ENCODE results near the gene TSPO. TPM values are rescaled to one million over a fixed set of nuclear protein-coding genes. Genes with fewer than 3 reads are reported as not detected.

The TSPO gene
- total RNA-seq, 1 experiment from 2014 or later, result 44.6 TPM

DNA sequence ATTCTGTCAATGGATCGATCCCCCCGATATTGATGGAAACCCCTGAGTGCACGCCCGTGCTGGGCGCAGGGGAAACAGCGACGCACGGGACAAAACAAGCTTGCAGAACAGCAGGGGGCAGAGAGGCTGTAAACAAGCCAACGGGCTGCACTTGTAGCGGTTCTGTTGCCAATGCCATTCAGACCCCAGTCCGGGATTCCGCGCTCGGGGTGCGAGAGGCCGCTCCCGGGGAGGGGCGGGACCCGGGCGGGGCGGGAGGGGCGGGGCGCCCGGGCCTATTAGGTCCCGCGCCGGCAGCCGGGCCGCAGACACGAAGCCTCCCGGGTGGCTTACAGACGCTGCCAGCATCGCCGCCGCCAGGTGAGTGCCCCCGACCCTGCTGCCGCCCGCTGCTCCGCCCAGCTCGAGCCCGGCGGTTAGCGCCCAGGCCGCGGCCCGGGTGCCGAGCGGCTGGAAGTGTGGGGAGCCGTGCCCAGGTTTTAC is 40.9 kb upstream of the TSPO start, which contains the start of gene BIK:
BIK (plus strand) TSS at position 307 of the 483 bp plus-strand sequence. CDS start 13,273 bp downstream, outside the sequence.
- intact Hi-C loops (cut with micrococcal nuclease; ENCODE audit: unreplicated experiment), result no loop called here

DNA sequence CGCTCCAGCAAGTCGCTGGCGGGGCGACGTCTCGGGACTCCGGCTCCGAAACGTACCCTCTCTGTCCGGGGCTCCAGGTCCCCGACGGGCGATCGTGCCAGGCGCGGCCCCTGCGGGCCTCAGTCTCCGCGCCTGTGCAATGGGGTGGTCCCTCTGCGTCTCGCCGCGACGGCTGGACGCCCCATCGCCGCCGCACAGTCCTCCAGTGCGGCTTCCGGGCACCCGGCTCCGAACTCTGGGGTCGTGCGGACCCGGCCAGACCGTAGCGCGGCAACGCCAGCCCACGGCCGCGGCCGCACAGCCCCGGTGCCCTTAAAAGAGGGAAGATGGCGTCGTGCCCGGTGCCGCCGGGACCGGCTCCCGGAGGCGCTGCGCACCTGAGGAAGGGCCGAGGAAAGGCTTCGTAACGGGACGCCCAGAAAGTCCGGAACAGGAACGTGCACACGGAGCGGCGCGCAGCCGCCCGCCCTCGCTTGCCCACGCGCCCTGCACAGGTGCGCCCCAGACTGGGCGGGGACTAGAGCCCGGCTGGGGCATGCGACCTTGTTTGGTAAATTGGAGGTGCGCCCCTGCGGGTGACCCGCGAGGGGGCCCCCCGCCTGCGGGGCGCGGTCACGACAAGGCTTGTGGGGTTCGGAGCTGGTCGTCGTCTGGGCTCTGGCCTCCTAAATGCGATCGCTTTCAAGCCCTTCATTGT is 40.3 kb upstream of the TSPO start:
- no peaks in the 10 kb centered on the region for H3K27me3 ChIP-seq (replicated peaks; ENCODE audit: control insufficient read depth, insufficient read depth, low read length)
- intact Hi-C loops (cut with micrococcal nuclease; ENCODE audit: unreplicated experiment), result no loop called here
- H3K9me3 ChIP-seq, result no peaks in the 10 kb centered on the region
- no peaks in the 10 kb centered on the region for H3K36me3 ChIP-seq (ENCODE audit: control insufficient read depth, insufficient read depth, low read length)
- Mint-ChIP-seq H3K9me3 (ENCODE audit: unreplicated experiment) (no peaks in the 10 kb centered on the region), H3K36me3 (ENCODE audit: insufficient read depth, unreplicated experiment) (peaks cover 17% of the 10 kb centered on the region), H3K4me3 (ENCODE audit: unreplicated experiment) (peak overlapping the region; percentile 76), H3K4me1 (ENCODE audit: low read depth, unreplicated experiment) (peaks cover 7% of the 10 kb centered on the region), H3K27ac (ENCODE audit: unreplicated experiment) (no peak overlapping the region), H3K27me3 (ENCODE audit: insufficient read depth, unreplicated experiment) (no peaks in the 10 kb centered on the region)
- POLR2A ChIA-PET, result interaction anchor here (0.6 to 0.7 kb wide), 2 partner anchors 14 to 1164 kb away, joined by 3 to 5 read pairs; partner anchors contain the start of gene CENPM
- DNase-seq, result peak in 1 of 2 experiments; percentile 48
- BruUV-seq (replicated peaks), result no TSS peak
- CTCF ChIA-PET, result interaction anchor here (0.6 to 1.6 kb wide), 3 partner anchors 21 to 121 kb away, joined by 3 to 4 read pairs (median 4); no protein-coding TSS in a partner anchor
- TF ChIP-seq, protein P1, sequence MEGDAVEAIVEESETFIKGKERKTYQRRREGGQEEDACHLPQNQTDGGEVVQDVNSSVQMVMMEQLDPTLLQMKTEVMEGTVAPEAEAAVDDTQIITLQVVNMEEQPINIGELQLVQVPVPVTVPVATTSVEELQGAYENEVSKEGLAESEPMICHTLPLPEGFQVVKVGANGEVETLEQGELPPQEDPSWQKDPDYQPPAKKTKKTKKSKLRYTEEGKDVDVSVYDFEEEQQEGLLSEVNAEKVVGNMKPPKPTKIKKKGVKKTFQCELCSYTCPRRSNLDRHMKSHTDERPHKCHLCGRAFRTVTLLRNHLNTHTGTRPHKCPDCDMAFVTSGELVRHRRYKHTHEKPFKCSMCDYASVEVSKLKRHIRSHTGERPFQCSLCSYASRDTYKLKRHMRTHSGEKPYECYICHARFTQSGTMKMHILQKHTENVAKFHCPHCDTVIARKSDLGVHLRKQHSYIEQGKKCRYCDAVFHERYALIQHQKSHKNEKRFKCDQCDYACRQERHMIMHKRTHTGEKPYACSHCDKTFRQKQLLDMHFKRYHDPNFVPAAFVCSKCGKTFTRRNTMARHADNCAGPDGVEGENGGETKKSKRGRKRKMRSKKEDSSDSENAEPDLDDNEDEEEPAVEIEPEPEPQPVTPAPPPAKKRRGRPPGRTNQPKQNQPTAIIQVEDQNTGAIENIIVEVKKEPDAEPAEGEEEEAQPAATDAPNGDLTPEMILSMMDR (IDR thresholded peaks at IDR 0.05; ENCODE audit: insufficient read depth in 1 of 2, low read depth in 1 of 2, low read length in 1 of 2, severe bottlenecking in 1 of 2, unreplicated experiment in 1 of 2), result no peak
- peaks cover 3% of the 10 kb centered on the region for H3K4me1 ChIP-seq
- H3K4me3 ChIP-seq (ENCODE audit: low read depth, low read length), result peak overlapping the region; percentile 87

More for the DNA sequence above, 40.9 kb upstream of the TSPO start, which contains the start of gene BIK:
- DNase-seq, result peak; percentile 62 to 64
- no TSS peak for BruUV-seq (replicated peaks)
- no peaks in the 10 kb centered on the region for H3K27me3 ChIP-seq (replicated peaks; ENCODE audit: control insufficient read depth, insufficient read depth, low read length)
- peak within 1 kb of the TSS; percentile 87 for H3K4me3 ChIP-seq (ENCODE audit: low read depth, low read length)
- H3K27me3 Mint-ChIP-seq (ENCODE audit: insufficient read depth, unreplicated experiment), result no peaks in the 10 kb centered on the region
- H3K36me3 Mint-ChIP-seq (ENCODE audit: insufficient read depth, unreplicated experiment), result peaks cover 12% of the 10 kb centered on the region
- POLR2A ChIA-PET, result no interaction called here
- no peaks in the 10 kb centered on the region for H3K9me3 Mint-ChIP-seq (ENCODE audit: unreplicated experiment)
- CTCF ChIA-PET, result interaction anchor here (0.6 to 1.6 kb wide), 3 partner anchors 20 to 121 kb away, joined by 3 to 4 read pairs (median 4); no protein-coding TSS in a partner anchor
- H3K27ac Mint-ChIP-seq (ENCODE audit: unreplicated experiment), result no peak within 1 kb of the TSS
- peaks cover 7% of the 10 kb centered on the region for H3K4me1 Mint-ChIP-seq (ENCODE audit: low read depth, unreplicated experiment)
- no peaks in the 10 kb centered on the region for H3K9me3 ChIP-seq
- TF ChIP-seq, protein P1 (IDR thresholded peaks at IDR 0.05; ENCODE audit: insufficient read depth in 1 of 2, low read depth in 1 of 2, low read length in 1 of 2, severe bottlenecking in 1 of 2, unreplicated experiment in 1 of 2), result peak in 1 of 2 experiments; percentile 34
- H3K36me3 ChIP-seq (ENCODE audit: control insufficient read depth, insufficient read depth, low read length), result no peaks in the 10 kb centered on the region
- H3K4me1 ChIP-seq, result peaks cover 4% of the 10 kb centered on the region
- peak within 1 kb of the TSS; percentile 76 for H3K4me3 Mint-ChIP-seq (ENCODE audit: unreplicated experiment)

- Mint-ChIP-seq H3K36me3 (ENCODE audit: insufficient read depth, unreplicated experiment) (peaks cover 17% of the 10 kb centered on the region), H3K4me1 (ENCODE audit: low read depth, unreplicated experiment) (no peaks in the 10 kb centered on the region), H3K27ac (ENCODE audit: unreplicated experiment) (no peak overlapping the region), H3K9me3 (ENCODE audit: unreplicated experiment) (no peaks in the 10 kb centered on the region), H3K27me3 (ENCODE audit: insufficient read depth, unreplicated experiment) (no peaks in the 10 kb centered on the region), H3K4me3 (ENCODE audit: unreplicated experiment) (peak overlapping the region; percentile 19)
- CTCF ChIA-PET, result no interaction called here
- no peak for DNase-seq
- Histone ChIP-seq H3K36me3 (ENCODE audit: control insufficient read depth, insufficient read depth, low read length) (no peaks in the 10 kb centered on the region), H3K27me3 (replicated peaks; ENCODE audit: control insufficient read depth, insufficient read depth, low read length) (no peaks in the 10 kb centered on the region), H3K4me3 (ENCODE audit: low read depth, low read length) (no peak overlapping the region), H3K4me1 (peaks cover 3% of the 10 kb centered on the region), H3K9me3 (no peaks in the 10 kb centered on the region)
- no TSS peak for BruUV-seq (replicated peaks)
- intact Hi-C loops (cut with micrococcal nuclease; ENCODE audit: unreplicated experiment), result no loop called here
- POLR2A ChIA-PET, result no interaction called here
- TF ChIP-seq, protein P1 (IDR thresholded peaks at IDR 0.05; ENCODE audit: insufficient read depth in 1 of 2, low read depth in 1 of 2, low read length in 1 of 2, severe bottlenecking in 1 of 2, unreplicated experiment in 1 of 2), result no peak
Observed at GRCh38 chr22:43113526-43114251, 37.7 kb upstream of the TSPO start.

All from Caco-2 (cell line).